ENCODE data around the gene KLB.

- TF ChIP-seq CTCF (conservative IDR thresholded peaks at IDR 0.05; ENCODE audit: low read depth, low read length): no peak
- TF ChIP-seq USF2 (IDR thresholded peaks at IDR 0.05; ENCODE audit: low read depth, low read length): no peak
- no peak for TF ChIP-seq POLR2A (IDR thresholded peaks at IDR 0.05; ENCODE audit: low read depth, low read length)
- TF ChIP-seq ELK1 (IDR thresholded peaks at IDR 0.05; ENCODE audit: borderline replicate concordance, low read depth, low read length): no peak
Observed at GRCh38 chr4:39365360-39365759, 41.4 kb upstream of the KLB start.
